HepG2 (cell line): ENCODE data around the gene PRKG1. TPM values are rescaled to one million over a fixed set of nuclear protein-coding genes. Genes with fewer than 3 reads are reported as not detected.

ENCODE experiments used
- ATAC-seq: fragments of 200-7000 bp; cut with Tn5 transposase; 3 replicates; pipeline ENCODE4 v1.9.1; 2020; ENCODE audit warnings: mild to moderate bottlenecking, moderate library complexity
- BruUV-seq: library from RNA; stranded (reverse); fragments of 400-500 nt; replicated peaks from 2 replicates; lab custom pipeline; 2021; lab: Mats Ljungman, UMichigan
- CTCF ChIA-PET: fragments of 300-600 bp; formaldehyde crosslinking; extraction: SDS; loops from one replicate; lab custom pipeline; 2021; ENCODE audit warnings: low total read pairs, inconsistent platforms, low intra/inter-chr PET ratio; lab: Yijun Ruan, JAX
- POLR2A ChIA-PET: fragments of 350-600 bp; sonication (Branson Sonifier 250); formaldehyde crosslinking; loops from one replicate; lab custom pipeline; 2020; ENCODE audit warnings: antibody characterized with exemption, inconsistent platforms; lab: Yijun Ruan, JAX
- DNase-seq: peaks from one replicate; pipeline ENCODE4 v3.0.0-alpha.2; 2015; ENCODE audit warnings: low spot score
- FAIRE-seq: peaks from 3 replicates; lab custom pipeline; 2011; peaks lifted over from hg19 to GRCh38; lab: Jason Lieb, UNC
- H2AFZ ChIP-seq: one replicate; pipeline ENCODE4 v1.6.1; 2011; ENCODE audit warnings: low read length, inconsistent platforms
- H3K27ac ChIP-seq: fragments of 300-600 bp; 3 replicates; pipeline ENCODE4 v1.8.0; 2011; ENCODE audit warnings: mixed run types, mild to moderate bottlenecking, mixed read lengths, low read length, inconsistent platforms; ENCODE audit not compliant: insufficient read depth; ENCODE audit errors: extremely low read length
- H3K27me3 ChIP-seq, 2 experiments: fragments of 200-600 bp in 1 of 2; 2 replicates in 1 of 2; 3 replicates in 1 of 2; pipeline versions ENCODE4 v1.6.0 to v1.8.0; 2011; ENCODE audit warnings: low read length in 2 of 2, mild to moderate bottlenecking in 2 of 2, moderate library complexity in 2 of 2, inconsistent platforms in 1 of 2; ENCODE audit not compliant: insufficient read depth in 2 of 2, control insufficient read depth in 1 of 2
- H3K36me3 ChIP-seq, 2 experiments: fragments of 200-600 bp in 1 of 2; replicated peaks in 1 of 2; 2 replicates in 1 of 2; 3 replicates in 1 of 2; pipeline versions ENCODE4 v1.5.1 to v1.8.0; 2011; ENCODE audit warnings: low read length in 2 of 2, inconsistent platforms in 1 of 2; ENCODE audit not compliant: insufficient read depth in 2 of 2, control insufficient read depth in 1 of 2
- H3K4me1 ChIP-seq: 2 replicates; pipeline ENCODE4 v1.5.1; 2012; ENCODE audit warnings: low read length, inconsistent platforms; ENCODE audit not compliant: insufficient read depth
- H3K4me2 ChIP-seq: 2 replicates; pipeline ENCODE4 v1.6.0; 2011; ENCODE audit warnings: low read depth, low read length, inconsistent platforms
- H3K4me3 ChIP-seq, 3 experiments: fragments of 200-600 bp in 1 of 3; sonication (generic), shearing (Covaris generic) in 1 of 3; replicated peaks in 1 of 3; 2 replicates each; pipeline ENCODE4 v1.5.1; 2011 to 2016; ENCODE audit warnings: low read length in 3 of 3, inconsistent platforms in 2 of 3, low read depth in 2 of 3, mild to moderate bottlenecking in 2 of 3, control low read depth in 1 of 3, mixed read lengths in 1 of 3; ENCODE audit not compliant: insufficient read depth in 1 of 3
- H3K79me2 ChIP-seq: one replicate; pipeline ENCODE4 v1.6.1; 2011; ENCODE audit warnings: low read length, inconsistent platforms; ENCODE audit not compliant: insufficient read depth
- H3K9ac ChIP-seq: 2 replicates; pipeline ENCODE4 v1.6.0; 2011; ENCODE audit warnings: mild to moderate bottlenecking, low read depth, low read length, inconsistent platforms; ENCODE audit not compliant: insufficient read depth
- H3K9me3 ChIP-seq: 2 replicates; pipeline ENCODE4 v1.5.1; 2012; ENCODE audit warnings: mild to moderate bottlenecking, low read length
- H4K20me1 ChIP-seq: 2 replicates; pipeline ENCODE4 v1.6.0; 2011; ENCODE audit warnings: inconsistent platforms, mild to moderate bottlenecking, low read length, moderate library complexity; ENCODE audit not compliant: insufficient read depth
- DMAP1 ChIP-seq: IDR thresholded peaks from 2 replicates; pipeline ENCODE4 v1.6.1; 2016
- FIP1L1 ChIP-seq: fragments of 200-400 bp; formaldehyde crosslinking; IDR thresholded peaks from 2 replicates; pipeline ENCODE4 v1.6.1; 2018; ENCODE audit warnings: low read depth, mild to moderate bottlenecking, low read length, moderate library complexity, borderline replicate concordance; ENCODE audit not compliant: insufficient read depth
- GPN1 ChIP-seq: sonication (generic); formaldehyde crosslinking; IDR thresholded peaks from 2 replicates; pipeline ENCODE4 v1.5.1; 2020; ENCODE audit warnings: missing genetic modification reagents, borderline replicate concordance
- HNF4A ChIP-seq: sonication (generic); formaldehyde crosslinking; IDR thresholded peaks from 2 replicates; pipeline ENCODE4 v1.4.0; 2020; ENCODE audit warnings: missing genetic modification reagents
- ZNF251 ChIP-seq: sonication (generic); formaldehyde crosslinking; IDR thresholded peaks from 2 replicates; pipeline ENCODE4 v1.9.0; 2021; ENCODE audit warnings: mild to moderate bottlenecking, missing genetic modification reagents
- ZNF337 ChIP-seq: sonication (generic); formaldehyde crosslinking; IDR thresholded peaks from 2 replicates; pipeline ENCODE4 v1.5.1; 2020; ENCODE audit warnings: missing genetic modification reagents, low read depth, mild to moderate bottlenecking, borderline replicate concordance
- ZNF446 ChIP-seq: sonication (generic); formaldehyde crosslinking; IDR thresholded peaks from 2 replicates; pipeline ENCODE4 v1.5.0; 2020; ENCODE audit warnings: mild to moderate bottlenecking, missing genetic modification reagents
- ZNF660 ChIP-seq: sonication (generic); formaldehyde crosslinking; IDR thresholded peaks from 2 replicates; pipeline ENCODE4 v1.5.1; 2020; ENCODE audit warnings: mild to moderate bottlenecking, low read depth, missing genetic modification reagents, borderline replicate concordance
- WGBS: methylation state at CpG from one replicate; pipeline ENCODE4 v1.1.6; 2017; ENCODE audit warnings: low lambda C conversion rate; 5-methylcytosine and 5-hydroxymethylcytosine counted together
- in situ Hi-C: cut with HindIII; loops from 2 replicates; pipeline ENCODE4 v1.10.0; 2017; ENCODE audit warnings: low pct_unique_long_range_greater_than_20kb; ENCODE audit not compliant: extremely low pct_ligation_motif_present
- intact Hi-C: fragments of 100-400 bp; cut with micrococcal nuclease; formaldehyde crosslinking; loops from one replicate; pipeline ENCODE4 v1.10.0; 2022; ENCODE audit not compliant: unreplicated experiment
- polyA plus RNA-seq, 8 experiments: library from polyadenylated mRNA; depleted of rRNA in 3 of 8; stranded (reverse) in 7 of 8; unstranded in 1 of 8; fragments of >200 nt; fragmentation: Illumina TruSeq in 4 of 8; extraction: Trizol in 4 of 8; gene quantifications; 2 replicates each; pipeline versions ENCODE4 v1.2.1 to v1.2.3, GENCODE V29; 2011 to 2016; ENCODE audit warnings: low read depth in 4 of 8, missing spikeins in 1 of 8, mixed read lengths in 1 of 8; ENCODE audit not compliant: insufficient read depth in 1 of 8
- total RNA-seq, 5 experiments: library from RNA; depleted of rRNA; stranded (reverse); fragments of >200 nt; fragmentation: Illumina TruSeq; extraction: Trizol; gene quantifications; 2 replicates each; pipeline ENCODE4 v1.2.3, GENCODE V29; 2016; ENCODE audit warnings: low read depth in 1 of 5
- TF ChIP-seq, protein P1 (sequence below): sonication (generic); formaldehyde crosslinking; IDR thresholded peaks from 2 replicates; pipeline ENCODE4 v1.5.1; 2020; ENCODE audit warnings: missing genetic modification reagents, mild to moderate bottlenecking, borderline replicate concordance
- TF ChIP-seq, protein P2 (sequence below): sonication (generic); formaldehyde crosslinking; IDR thresholded peaks from 2 replicates; pipeline ENCODE4 v1.5.0; 2020; ENCODE audit warnings: mild to moderate bottlenecking, missing genetic modification reagents

PRKG1 gene
- total and polyA plus RNA-seq, 2 of the 13 experiments (the other 11 are each of a cell fraction or from before 2014, with no cell fraction given), result 0.01 TPM; not detected in 1

- no peak overlapping the region for H3K27ac ChIP-seq
- intact Hi-C loops (no loop called here), in situ Hi-C loops (no loop called here)
- H3K79me2 ChIP-seq, result no peaks in the 10 kb centered on the region
- H2AFZ ChIP-seq, result no peak overlapping the region
- BruUV-seq, result no TSS peak
- ChIA-PET POLR2A (no interaction called here), CTCF (no interaction called here)
- no peaks in the 10 kb centered on the region for H4K20me1 ChIP-seq
- no peaks in the 10 kb centered on the region for H3K27me3 ChIP-seq
- TF ChIP-seq GPN1, result no peak
- no peak for TF ChIP-seq HNF4A (CRISPR knock-in tag)
- TF ChIP-seq FIP1L1, result no peak
- TF ChIP-seq ZNF251, result no peak
- TF ChIP-seq ZNF446 (CRISPR knock-in tag), result no peak
- no peak for TF ChIP-seq ZNF660
- no peak for TF ChIP-seq ZNF337 (CRISPR knock-in tag)
- TF ChIP-seq, protein P1, sequence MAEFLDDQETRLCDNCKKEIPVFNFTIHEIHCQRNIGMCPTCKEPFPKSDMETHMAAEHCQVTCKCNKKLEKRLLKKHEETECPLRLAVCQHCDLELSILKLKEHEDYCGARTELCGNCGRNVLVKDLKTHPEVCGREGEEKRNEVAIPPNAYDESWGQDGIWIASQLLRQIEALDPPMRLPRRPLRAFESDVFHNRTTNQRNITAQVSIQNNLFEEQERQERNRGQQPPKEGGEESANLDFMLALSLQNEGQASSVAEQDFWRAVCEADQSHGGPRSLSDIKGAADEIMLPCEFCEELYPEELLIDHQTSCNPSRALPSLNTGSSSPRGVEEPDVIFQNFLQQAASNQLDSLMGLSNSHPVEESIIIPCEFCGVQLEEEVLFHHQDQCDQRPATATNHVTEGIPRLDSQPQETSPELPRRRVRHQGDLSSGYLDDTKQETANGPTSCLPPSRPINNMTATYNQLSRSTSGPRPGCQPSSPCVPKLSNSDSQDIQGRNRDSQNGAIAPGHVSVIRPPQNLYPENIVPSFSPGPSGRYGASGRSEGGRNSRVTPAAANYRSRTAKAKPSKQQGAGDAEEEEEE (CRISPR knock-in tag), result no peak
- TF ChIP-seq DMAP1, result no peak
- TF ChIP-seq, protein P2, sequence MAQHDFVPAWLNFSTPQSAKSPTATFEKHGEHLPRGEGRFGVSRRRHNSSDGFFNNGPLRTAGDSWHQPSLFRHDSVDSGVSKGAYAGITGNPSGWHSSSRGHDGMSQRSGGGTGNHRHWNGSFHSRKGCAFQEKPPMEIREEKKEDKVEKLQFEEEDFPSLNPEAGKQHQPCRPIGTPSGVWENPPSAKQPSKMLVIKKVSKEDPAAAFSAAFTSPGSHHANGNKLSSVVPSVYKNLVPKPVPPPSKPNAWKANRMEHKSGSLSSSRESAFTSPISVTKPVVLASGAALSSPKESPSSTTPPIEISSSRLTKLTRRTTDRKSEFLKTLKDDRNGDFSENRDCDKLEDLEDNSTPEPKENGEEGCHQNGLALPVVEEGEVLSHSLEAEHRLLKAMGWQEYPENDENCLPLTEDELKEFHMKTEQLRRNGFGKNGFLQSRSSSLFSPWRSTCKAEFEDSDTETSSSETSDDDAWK (CRISPR knock-in tag), result no peak
- no peaks in the 10 kb centered on the region for H3K4me1 ChIP-seq
- H3K9me3 ChIP-seq, result no peaks in the 10 kb centered on the region
- H3K4me2 ChIP-seq, result no peak overlapping the region
- DNase-seq (no peak), FAIRE-seq (no peak), ATAC-seq (no peak)
- H3K36me3 ChIP-seq, result no peaks in the 10 kb centered on the region
- WGBS, result 30% methylated on average over 4 of the region's 4 CpGs
- no peak overlapping the region for H3K9ac ChIP-seq
- H3K4me3 ChIP-seq, result no peak overlapping the region
Observed at GRCh38 chr10:51857305-51857704, 783.0 kb downstream of the PRKG1 start.
